VCaP (cell line): ENCODE results near the gene ANKRD1.

Experiments used
- H3K27ac ChIP-seq: fragments of 450-650 bp; 2 replicates; pipeline ENCODE4 v1.5.1; 2017
- TF ChIP-seq, protein P1 (sequence below): fragments of 450-650 bp; conservative IDR thresholded peaks from 2 replicates; pipeline ENCODE4 v1.5.1; 2017; ENCODE audit warnings: mild to moderate bottlenecking, moderate library complexity

Gene ANKRD1

DNA sequence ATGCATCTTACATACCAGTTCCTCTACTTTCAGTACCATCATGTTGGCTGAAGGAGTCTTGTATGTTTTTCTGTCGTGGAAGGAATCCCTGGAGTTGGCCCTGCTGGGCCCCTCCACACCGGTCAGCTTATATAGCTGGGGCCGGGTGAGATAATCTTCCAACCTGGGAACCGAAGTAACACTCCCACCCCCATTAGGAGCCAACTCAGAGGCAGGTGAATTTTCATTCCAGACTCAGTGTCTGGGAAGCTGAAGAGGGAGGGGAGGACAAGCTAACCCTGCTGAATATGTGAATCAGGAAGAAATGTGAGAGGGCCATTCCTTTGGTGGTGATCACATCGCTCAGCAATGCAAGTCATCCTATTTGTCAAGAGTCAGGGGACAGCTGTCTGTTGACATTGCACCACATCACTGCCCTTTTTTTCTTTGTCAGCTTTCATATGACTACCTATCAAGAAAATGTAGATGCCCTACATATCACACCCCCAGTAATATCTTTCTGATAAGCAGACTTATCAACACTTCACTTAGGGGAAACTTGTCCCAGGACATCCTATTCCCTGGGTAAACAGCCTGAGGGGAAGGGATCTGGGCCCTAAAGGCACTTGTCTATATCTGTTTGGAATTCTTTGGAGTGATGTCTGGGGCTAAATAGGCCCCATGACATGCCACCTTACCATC is at the start of gene ANKRD1:
Gene ANKRD1, minus strand, starts transcription at position 102 of the 681 bp plus-strand sequence. Its CDS starts 60 bp downstream, at position 42.
- H3K27ac ChIP-seq: no peak within 1 kb of the TSS
- TF ChIP-seq, protein P1, sequence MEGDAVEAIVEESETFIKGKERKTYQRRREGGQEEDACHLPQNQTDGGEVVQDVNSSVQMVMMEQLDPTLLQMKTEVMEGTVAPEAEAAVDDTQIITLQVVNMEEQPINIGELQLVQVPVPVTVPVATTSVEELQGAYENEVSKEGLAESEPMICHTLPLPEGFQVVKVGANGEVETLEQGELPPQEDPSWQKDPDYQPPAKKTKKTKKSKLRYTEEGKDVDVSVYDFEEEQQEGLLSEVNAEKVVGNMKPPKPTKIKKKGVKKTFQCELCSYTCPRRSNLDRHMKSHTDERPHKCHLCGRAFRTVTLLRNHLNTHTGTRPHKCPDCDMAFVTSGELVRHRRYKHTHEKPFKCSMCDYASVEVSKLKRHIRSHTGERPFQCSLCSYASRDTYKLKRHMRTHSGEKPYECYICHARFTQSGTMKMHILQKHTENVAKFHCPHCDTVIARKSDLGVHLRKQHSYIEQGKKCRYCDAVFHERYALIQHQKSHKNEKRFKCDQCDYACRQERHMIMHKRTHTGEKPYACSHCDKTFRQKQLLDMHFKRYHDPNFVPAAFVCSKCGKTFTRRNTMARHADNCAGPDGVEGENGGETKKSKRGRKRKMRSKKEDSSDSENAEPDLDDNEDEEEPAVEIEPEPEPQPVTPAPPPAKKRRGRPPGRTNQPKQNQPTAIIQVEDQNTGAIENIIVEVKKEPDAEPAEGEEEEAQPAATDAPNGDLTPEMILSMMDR: no peak

DNA sequence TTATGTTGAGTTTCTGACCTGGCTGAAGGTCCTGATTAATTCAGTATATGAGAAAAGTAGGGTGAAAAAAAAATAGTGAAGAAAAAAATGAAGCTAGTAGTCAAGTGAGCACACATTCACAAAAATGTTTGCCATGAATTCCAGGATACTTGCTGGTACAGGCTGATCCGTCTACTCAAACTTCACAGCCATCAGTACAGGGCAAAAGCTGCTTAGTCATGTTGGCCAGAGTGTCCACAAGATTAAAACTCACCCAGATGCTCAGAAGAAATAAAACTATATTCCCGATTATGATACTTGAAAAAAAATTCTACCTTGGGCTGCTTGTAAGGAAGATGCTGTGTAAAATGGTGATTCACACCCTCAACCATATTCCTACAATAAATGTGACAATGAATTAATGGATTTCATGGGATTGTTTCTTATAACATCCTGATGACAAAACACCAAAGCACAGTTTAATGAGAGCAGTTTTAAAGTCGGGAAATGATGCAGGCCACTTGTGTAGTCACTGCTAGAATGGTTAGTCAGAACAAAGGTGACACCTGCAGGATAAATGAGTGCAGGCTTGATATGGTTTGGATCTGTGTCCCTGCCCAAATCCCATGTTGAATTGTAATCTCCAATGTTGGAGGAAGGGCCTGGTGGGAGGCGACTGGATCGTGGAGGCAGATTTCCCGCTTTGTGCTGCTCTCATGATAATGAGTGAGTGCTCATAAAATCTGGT is 49.2 kb upstream of the ANKRD1 start:
- TF ChIP-seq, protein P1: no peak
- no peak overlapping the region for H3K27ac ChIP-seq

DNA sequence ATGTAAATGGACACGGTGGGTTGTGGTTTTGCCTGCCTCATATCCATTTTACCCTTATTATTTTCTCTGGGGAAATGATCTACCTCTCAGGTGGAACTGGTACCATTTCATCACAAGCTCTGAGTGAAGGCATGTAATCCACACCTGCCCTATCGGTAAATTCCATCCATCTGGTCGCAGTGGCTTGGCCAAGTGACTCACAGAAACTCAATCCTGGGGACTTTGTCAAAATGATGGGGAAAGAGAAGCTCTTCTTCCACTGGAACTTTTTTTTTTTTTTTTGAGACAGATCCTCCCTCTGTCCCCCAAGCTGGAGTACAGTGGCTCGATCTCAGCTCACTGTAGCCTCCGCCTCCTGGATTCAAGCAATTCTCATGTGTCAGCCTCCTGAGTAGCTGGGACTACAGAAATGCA is 48.2 kb upstream of the ANKRD1 start:
- no peak overlapping the region for H3K27ac ChIP-seq
- TF ChIP-seq, protein P1: no peak

DNA sequence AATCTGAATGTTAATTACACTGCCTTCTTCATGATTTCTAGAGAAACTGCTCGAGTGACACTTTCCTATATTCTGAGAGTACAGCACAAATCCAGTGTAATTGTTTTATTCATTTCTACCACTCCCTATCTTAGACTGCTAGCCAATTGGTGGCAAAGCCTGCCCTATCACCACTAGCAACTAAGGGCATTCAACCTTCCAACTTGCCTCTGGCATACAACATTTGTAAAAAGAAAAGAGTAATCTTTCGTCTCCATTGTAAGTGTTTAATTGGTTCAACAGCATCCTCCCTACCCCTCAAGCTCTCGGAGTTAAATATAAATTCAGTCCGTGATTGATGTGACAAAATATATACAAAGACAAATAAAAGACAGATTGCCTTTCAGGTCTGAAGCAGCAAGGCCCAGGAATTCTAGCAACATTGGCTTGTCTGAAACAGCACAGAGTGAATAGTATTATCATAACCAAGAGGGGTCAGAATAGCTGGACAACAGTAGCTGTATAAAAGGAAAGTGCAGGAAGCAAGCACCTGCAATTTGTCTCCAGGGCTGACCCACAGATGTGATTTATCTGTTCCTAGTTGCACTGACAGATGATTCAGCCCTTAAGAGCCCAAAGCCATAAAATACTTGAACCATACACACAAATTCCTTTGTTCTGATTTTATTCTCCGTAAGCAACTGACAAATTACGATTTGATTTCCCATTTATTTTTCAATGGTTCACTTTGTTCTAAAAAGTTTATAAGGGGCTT is 47.6 kb upstream of the ANKRD1 start:
- TF ChIP-seq, protein P1: no peak
- H3K27ac ChIP-seq: no peak overlapping the region

DNA sequence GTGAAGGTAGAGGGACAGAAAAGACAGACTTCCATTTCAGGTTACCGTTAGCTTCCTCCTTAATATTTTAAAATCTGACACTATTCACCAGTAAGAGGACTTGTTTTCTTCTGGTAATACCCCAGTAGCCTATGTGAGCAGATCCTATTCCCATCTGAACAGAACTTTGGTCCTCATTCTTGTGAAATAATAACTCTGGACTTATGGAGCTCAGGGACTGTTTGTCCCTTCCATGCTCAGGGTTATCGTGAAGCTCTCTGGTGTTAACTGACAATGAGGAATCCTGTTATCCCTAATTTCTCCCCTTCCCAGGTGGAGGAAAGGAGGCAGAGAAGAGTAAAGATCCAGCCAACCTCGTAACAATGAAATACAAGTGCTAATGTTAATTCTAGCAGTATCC is 47.0 kb upstream of the ANKRD1 start:
- no peak overlapping the region for H3K27ac ChIP-seq

DNA sequence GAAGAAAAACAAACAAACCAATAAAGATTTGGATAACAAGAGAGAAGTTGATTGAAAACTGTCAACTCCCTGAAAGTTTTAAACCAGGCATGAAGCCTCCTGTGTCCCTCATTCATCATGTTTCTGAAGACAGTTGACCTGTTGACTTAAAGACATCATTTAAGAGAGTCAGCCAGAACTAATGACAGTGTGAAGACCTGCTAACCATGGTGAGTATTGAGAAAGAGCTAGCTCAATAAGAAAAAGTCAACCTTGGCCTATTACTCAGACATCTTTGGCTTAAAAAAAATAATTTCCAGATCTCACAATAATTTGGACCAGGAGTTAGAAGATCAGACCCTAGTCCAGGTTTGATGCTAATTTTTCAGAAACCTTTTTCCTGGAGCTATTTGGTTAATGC is 45.3 kb upstream of the ANKRD1 start:
- no peak overlapping the region; the same call in 1 of the 2 replicates for H3K27ac ChIP-seq
- TF ChIP-seq, protein P1: no peak

More for the DNA sequence above, 47.0 kb upstream of the ANKRD1 start:
- TF ChIP-seq, protein P1: no peak

DNA sequence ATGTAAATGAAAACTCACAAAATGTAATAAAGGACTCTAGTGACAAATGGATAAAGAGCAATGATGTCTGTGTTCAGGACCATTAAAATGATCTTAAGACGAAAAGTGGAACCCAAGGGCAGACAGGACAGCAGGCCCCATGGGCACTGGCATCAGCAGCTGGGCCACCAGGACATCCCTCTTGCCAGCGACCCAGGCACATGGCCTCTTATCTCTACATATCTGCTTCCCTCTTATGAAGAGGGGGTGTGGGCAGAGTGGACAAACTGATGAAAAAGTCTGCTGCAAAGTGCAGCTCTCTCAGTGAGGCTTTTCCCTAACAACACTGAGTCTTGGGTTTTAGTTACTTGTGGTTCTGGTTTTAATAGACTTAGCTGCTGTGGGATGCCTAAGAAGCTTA is 44.8 kb upstream of the ANKRD1 start:
- no peak overlapping the region; the same call in 1 of the 2 replicates for H3K27ac ChIP-seq
- TF ChIP-seq, protein P1: no peak
